Neuron (in vitro differentiated cells): Measurements from ENCODE around the gene DSCAML1.
"Not testable (repeated sequence)": the region's sequence is repeated elsewhere in the genome, so short reads cannot be mapped to it uniquely, and the experiment has no call there.

ENCODE experiments used
- H2AFZ ChIP-seq: one replicate; pipeline ENCODE4 v1.6.1; 2013; ENCODE audit warnings: low read depth, mild to moderate bottlenecking, inconsistent platforms, low read length, moderate library complexity
- H3K27me3 ChIP-seq: one replicate; pipeline ENCODE4 v1.6.1; 2013; ENCODE audit warnings: low read length; ENCODE audit not compliant: insufficient read depth
- H3K36me3 ChIP-seq: one replicate; pipeline ENCODE4 v1.6.1; 2013; ENCODE audit warnings: low read length; ENCODE audit not compliant: insufficient read depth
- H3K4me1 ChIP-seq: one replicate; pipeline ENCODE4 v1.6.1; 2013; ENCODE audit warnings: low read length; ENCODE audit not compliant: insufficient read depth
- H3K4me3 ChIP-seq: 2 replicates; pipeline ENCODE4 v1.5.1; 2013; ENCODE audit warnings: mild to moderate bottlenecking, low read length, moderate library complexity
- H3K9me3 ChIP-seq: one replicate; pipeline ENCODE4 v1.6.1; 2013; ENCODE audit warnings: low read length

DSCAML1 gene

DNA sequence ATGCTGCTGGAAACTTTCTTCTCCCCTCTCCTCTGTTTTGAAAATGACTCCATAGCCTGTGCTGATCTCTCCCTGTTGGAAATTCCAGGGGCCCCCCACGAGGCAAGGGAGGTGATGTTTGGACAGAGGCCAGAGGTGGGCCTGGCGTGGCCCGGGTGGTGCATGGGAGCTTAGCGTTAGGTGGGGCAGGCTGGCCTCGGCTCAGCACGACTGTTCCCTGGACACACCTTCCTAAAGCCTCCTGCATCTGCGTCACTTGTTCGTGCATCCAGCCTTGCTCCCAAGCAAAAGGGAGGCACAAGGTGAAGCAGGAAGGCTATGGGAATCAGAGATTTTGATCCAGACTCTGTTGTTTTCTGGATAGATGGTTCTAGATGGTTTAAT, 334.2 kb downstream of the DSCAML1 start:
- Histone ChIP-seq H2AFZ (no peak overlapping the region), H3K4me3 (no peak overlapping the region), H3K27me3 (peaks cover 10% of the 10 kb centered on the region), H3K9me3 (no peaks in the 10 kb centered on the region), H3K36me3 (no peaks in the 10 kb centered on the region), H3K4me1 (no peaks in the 10 kb centered on the region)

DNA sequence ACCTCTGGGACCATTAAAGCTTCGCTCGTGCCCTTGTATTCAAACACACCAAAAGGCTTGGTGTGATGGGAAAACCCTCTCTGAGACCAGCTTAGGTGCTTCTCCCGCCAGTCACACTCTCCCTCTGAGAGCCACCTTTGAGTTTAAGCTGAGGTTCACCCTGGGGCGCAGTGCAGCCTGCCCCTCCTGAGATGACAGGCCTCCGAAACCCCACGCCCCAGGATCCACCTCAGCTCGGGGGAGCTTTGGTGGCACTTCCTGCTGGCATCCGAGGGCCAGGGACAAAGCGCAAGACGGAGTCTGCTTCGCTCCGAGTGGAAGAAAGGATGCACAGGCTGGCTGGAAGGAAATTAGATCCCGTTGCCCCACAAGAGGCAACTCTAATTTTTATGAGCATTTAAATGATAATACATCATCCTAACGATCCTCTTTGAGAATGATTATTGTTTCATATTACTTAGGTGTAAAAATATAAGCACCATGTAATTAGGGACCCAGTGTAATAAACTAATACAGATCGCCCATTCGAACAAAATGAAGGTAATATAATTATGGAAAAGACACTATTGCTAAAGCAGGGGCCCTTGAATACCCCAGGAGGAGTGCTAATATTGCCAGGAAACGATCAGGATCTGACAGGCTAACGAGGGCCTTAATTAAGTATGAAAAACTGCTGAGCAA, 334.7 kb downstream of the DSCAML1 start:
- Histone ChIP-seq H3K27me3 (peaks cover 10% of the 10 kb centered on the region), H2AFZ (no peak overlapping the region), H3K4me3 (no peak overlapping the region), H3K36me3 (no peaks in the 10 kb centered on the region), H3K4me1 (no peaks in the 10 kb centered on the region), H3K9me3 (no peaks in the 10 kb centered on the region)

DNA sequence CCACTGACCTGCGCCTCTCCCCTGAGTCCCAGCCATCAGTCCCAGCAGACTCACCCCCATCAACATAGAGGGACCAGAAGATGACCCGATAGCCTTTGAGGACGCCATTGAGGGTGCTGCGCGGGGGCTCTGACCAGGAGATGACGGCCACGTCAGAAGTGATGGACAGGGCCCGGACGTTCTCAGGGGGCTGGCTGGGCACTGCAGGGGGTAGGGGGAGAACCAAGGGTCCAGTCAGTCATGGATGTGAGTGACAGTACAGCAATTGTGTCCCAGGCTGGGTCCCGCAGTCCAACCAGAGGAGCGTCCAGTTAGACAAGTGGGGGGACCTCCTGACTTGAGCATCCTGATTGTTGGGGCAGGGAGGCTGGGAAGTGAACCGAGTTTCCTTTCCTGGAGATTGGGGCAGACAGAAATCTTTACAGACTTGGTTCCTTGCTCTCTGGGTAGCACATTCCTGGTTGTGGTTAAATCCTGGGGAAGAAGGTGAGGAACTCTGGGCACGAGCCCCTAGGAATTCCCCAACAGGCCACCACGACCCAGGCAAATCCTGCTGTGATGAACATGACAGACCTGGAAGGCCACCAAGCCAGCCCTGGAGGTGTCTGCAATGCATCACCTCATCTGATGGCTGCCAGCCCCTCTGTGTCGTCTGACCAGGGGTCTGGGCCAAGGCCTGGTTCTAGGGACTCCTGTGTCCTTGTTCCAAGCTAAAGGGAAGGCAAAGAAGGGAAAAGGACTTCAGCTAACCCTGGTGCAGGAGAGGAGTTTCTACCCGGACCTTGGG, 335.4 kb downstream of the DSCAML1 start:
- H3K36me3 ChIP-seq = no peaks in the 10 kb centered on the region

DNA sequence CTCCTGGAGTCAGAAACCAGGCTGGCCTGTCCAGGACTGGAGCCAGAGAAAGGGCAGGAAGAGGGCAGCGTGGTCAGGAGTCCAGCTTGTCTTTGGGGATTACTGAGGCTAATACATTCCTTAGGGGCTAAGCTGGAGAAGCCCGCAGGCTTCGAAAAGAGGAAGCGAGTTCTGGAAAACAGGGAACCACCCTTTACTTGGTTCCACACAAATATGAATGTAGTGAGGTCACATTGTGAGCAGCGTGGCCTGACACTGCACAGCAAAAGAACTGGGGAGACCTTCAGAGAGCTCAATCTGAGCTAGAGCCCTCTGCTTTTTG, 337.1 kb downstream of the DSCAML1 start:
- no peak overlapping the region for H3K4me3 ChIP-seq
- peaks cover 14% of the 10 kb centered on the region for H3K27me3 ChIP-seq

More for the DNA sequence above, 335.4 kb downstream of the DSCAML1 start:
- Histone ChIP-seq H2AFZ (no peak overlapping the region), H3K9me3 (no peaks in the 10 kb centered on the region), H3K27me3 (peaks cover 10% of the 10 kb centered on the region), H3K4me3 (no peak overlapping the region), H3K4me1 (no peaks in the 10 kb centered on the region)

DNA sequence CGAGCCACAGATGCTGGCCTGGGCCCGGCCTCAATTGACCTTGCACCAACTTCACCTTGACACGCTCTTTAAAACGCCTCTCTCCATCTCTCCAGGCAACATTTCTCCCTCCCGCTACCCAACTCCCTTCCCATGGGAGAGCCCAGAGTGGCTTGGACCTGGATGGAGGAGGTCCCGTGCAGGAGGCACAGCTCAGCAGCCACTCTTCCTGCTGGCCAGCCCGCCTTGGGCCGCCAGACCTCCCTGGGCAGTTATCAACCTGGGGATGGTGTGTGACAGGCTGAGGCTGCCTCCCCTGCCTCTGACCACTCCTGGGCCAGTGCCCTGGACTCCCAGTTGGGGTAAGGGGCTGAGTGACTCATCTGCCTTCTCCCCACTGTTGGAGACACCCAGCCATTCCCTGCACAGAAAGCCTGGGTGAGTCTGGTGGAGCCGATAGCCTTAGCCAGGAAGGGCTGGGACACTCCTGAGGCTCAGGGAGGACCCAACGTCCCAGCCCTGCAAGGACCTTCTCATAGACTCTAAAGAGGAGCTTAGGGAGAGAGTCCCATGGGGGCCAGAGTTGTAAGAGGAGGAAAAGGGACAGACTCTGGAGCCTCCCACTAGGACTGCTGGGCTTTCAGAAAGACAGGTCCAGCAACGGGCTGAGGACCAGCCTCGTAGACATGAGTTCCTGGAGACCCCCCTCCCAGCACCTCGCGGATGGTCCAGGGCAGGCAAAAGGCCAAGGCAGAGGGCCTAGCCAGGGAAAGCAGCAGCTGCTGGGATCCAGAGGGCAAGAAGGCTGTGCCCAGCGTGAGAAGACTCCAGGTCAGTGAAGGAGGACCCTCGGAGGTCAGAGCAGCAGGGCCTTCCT, 337.7 kb downstream of the DSCAML1 start:
- Histone ChIP-seq H3K4me3 (no peak overlapping the region), H3K9me3 (no peaks in the 10 kb centered on the region)

More for the DNA sequence above, 337.1 kb downstream of the DSCAML1 start:
- no peaks in the 10 kb centered on the region for H3K4me1 ChIP-seq
- no peak overlapping the region for H2AFZ ChIP-seq
- no peaks in the 10 kb centered on the region for H3K9me3 ChIP-seq
- H3K36me3 ChIP-seq = no peaks in the 10 kb centered on the region

DNA sequence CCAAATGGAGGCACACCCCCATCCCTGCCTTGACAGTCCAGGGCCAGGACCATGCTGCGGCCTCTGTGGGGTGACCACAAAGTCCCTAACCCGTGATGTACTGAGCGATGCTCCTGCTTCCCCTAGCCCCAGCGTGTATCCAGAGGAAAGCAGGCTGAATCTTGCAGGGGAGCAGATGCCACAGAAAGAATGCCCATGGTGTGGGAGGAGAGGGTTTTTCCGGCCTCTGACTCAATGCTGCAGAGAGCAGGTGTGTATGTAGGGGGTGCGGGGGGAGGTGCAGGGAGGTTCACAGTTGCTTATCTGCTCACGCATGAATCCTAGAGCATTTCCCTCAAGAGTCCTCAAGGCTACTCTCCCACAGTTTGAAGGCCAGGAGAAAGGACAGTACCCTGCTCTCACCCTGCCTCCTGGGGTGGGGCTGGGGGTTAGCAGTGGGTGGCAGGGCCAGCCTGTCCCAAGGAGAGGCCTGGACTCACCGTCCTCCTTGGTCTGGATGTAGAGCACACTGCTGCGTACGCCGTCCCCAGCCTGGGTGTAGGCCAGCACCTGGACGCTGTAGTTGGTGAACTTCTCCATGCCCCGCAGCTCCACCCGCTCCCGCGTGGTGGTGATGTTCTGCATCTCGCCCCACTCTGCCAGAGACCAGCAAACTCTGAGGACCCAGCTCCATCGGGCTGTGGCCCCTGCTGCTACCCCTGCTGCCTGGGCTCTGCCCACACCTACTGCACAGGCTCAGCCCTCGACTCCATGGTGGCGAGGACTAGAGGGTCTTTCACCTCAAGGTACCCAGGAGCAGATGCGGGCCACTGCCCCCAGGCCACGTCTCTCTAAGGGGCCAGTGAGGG, 338.5 kb downstream of the DSCAML1 start:
- H3K9me3 ChIP-seq = no peaks in the 10 kb centered on the region
- no peak overlapping the region for H2AFZ ChIP-seq
- H3K27me3 ChIP-seq = peaks cover 14% of the 10 kb centered on the region
- H3K36me3 ChIP-seq = no peaks in the 10 kb centered on the region
- no peaks in the 10 kb centered on the region for H3K4me1 ChIP-seq
- no peak overlapping the region for H3K4me3 ChIP-seq

More for the DNA sequence above, 337.7 kb downstream of the DSCAML1 start:
- Histone ChIP-seq H3K4me1 (no peaks in the 10 kb centered on the region), H2AFZ (no peak overlapping the region), H3K27me3 (peaks cover 17% of the 10 kb centered on the region), H3K36me3 (no peaks in the 10 kb centered on the region)

DNA sequence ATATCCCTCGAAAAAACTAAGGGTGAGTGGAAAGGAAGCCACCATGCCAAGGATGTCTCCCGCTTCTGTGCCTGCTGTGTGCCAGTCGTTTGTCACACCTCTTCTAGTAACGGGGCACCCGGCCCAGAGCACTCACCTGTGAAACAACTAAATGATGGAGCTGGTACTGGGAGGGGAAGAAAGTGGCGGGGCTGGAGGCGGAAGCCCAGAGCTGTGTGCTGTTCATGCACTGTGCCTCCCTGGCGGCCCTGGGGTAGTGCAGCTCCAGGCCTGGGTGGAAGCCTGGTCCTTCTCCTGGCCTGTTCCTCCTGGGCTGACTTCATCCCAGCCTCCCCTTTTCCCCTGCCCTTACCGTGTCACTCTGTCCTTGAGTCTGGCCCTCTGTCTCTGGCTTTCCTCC, 339.2 kb downstream of the DSCAML1 start:
- Histone ChIP-seq H3K4me3 (no peak overlapping the region), H2AFZ (no peak overlapping the region), H3K9me3 (no peaks in the 10 kb centered on the region)

DNA sequence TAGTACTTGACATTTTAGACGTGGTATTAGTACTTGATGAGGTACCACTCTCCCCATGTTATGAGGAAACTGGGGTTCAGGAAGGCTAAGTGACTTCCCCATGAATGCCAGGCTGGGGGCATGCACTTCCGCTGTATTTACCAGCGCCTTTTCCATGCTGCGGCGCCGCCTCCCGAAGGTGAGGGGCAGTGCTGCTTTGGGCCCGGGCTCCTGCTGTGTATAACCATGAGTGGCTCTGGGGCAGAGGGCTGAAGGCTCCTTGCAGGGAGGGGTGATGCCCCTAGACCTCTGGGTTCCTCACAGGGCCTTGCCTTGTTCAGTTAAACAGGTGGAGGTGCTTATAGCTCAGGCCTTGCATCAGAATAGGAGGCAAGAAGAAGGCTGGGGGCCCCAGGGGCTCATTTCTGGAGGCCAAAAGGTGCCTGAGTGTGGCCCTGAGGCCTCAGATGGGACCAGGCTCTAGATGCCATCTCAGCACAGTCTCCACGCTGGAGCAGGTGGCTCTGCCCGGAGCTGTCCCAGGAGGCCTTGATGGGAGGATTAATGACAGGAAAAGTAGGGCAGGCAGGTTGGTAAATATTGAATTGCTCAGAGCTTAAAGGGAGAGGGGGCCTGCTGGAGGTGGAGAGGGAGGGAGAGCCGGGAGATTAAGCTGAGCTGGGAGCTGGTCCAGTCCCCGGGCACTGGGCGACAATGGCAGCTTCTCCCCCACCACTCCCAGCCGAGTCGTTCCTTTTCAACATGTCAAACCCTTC, 339.8 kb downstream of the DSCAML1 start:
- H3K4me1 ChIP-seq = no peaks in the 10 kb centered on the region
- peaks cover 12% of the 10 kb centered on the region for H3K27me3 ChIP-seq
- no peak overlapping the region for H3K4me3 ChIP-seq
- H3K36me3 ChIP-seq = no peaks in the 10 kb centered on the region
- no peaks in the 10 kb centered on the region for H3K9me3 ChIP-seq
- H2AFZ ChIP-seq = no peak overlapping the region

More for the DNA sequence above, 339.2 kb downstream of the DSCAML1 start:
- peaks cover 12% of the 10 kb centered on the region for H3K27me3 ChIP-seq
- H3K36me3 ChIP-seq = no peaks in the 10 kb centered on the region
- no peaks in the 10 kb centered on the region for H3K4me1 ChIP-seq

DNA sequence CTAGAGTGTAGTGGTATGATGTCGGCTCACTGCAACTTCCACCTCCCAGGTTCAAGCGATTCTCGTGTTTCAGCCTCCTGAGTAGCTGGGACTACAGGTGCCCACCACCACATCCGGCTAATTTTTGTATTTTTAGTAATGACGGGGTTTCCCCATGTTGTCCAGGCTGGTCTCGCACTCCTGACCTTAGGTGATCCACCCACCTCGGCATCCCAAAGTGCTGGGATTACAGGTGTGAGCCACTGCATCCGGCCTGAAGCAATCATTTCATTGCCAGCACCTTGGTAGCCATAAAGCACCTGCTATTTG, 340.3 kb downstream of the DSCAML1 start:
- peaks cover 12% of the 10 kb centered on the region for H3K27me3 ChIP-seq
- not testable (repeated sequence) for H3K36me3 ChIP-seq, H2AFZ ChIP-seq, H3K4me3 ChIP-seq, H3K9me3 ChIP-seq, H3K4me1 ChIP-seq

DNA sequence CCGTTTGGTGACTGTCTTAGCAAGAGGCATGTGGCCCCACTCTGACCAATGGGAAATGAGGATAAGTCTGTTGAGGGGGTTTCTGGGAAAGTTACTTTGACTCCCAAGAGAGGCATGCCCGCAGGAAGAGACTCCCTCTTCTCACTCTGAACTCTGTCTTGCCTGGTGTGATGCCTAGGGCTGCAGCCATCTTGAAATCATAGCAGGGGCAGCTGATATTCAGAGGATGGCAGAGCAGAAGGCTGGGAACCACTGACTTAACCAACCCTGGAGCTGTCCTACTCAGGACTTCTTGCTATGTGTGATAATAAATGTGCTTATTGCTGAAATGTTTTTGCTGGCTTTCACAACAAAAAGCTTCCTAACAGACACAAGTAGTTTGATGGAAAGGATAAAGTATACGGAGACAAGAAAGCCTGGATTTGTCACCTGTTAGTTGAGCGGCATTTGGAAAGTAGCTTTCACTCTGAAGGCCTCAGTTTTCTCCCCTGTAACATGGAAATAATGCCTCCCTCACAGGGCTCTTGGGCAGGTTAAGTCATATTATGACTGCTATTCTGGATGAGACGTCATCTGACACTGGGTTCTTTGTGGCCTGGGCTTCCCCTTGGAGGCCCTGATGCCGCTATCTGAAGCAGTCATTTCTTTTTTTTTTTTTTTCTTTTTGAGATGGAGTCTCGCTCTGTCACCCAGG, 340.8 kb downstream of the DSCAML1 start:
- no peak overlapping the region for H2AFZ ChIP-seq
- H3K4me3 ChIP-seq = no peak overlapping the region
- peaks cover 12% of the 10 kb centered on the region for H3K27me3 ChIP-seq
- no peaks in the 10 kb centered on the region for H3K9me3 ChIP-seq
- H3K4me1 ChIP-seq = no peaks in the 10 kb centered on the region
- no peaks in the 10 kb centered on the region for H3K36me3 ChIP-seq

DNA sequence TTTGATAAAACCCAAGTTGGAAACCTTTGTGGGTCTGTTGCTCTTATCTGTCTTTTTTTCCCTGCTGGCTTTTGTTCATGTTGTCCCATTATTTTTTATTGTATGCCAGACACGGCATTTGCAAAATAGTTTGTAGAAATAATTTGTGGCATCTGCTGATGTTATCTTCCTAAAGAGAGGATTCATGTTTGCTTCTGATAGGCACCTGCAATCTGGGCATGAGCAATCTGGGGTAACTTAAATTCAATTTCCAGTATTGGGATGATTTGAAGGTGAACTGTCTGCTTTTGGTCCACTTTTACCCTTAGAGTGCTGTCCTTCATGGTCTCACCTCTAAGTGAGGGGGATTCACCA, 342.5 kb downstream of the DSCAML1 start:
- Histone ChIP-seq H3K27me3 (peaks cover 9% of the 10 kb centered on the region), H3K4me3 (no peak overlapping the region), H2AFZ (no peak overlapping the region), H3K36me3 (no peaks in the 10 kb centered on the region), H3K4me1 (no peaks in the 10 kb centered on the region), H3K9me3 (no peaks in the 10 kb centered on the region)
